NCI-H226 (cell line): Measurements from ENCODE around the gene PANX1.
"Not testable (repeated sequence)": the region's sequence is repeated elsewhere in the genome, so short reads cannot be mapped to it uniquely, and the experiment has no call there.

Experiments used
- DNase-seq: peaks from one replicate; pipeline ENCODE4 v3.0.0-alpha.2; 2015

Gene PANX1

DNA sequence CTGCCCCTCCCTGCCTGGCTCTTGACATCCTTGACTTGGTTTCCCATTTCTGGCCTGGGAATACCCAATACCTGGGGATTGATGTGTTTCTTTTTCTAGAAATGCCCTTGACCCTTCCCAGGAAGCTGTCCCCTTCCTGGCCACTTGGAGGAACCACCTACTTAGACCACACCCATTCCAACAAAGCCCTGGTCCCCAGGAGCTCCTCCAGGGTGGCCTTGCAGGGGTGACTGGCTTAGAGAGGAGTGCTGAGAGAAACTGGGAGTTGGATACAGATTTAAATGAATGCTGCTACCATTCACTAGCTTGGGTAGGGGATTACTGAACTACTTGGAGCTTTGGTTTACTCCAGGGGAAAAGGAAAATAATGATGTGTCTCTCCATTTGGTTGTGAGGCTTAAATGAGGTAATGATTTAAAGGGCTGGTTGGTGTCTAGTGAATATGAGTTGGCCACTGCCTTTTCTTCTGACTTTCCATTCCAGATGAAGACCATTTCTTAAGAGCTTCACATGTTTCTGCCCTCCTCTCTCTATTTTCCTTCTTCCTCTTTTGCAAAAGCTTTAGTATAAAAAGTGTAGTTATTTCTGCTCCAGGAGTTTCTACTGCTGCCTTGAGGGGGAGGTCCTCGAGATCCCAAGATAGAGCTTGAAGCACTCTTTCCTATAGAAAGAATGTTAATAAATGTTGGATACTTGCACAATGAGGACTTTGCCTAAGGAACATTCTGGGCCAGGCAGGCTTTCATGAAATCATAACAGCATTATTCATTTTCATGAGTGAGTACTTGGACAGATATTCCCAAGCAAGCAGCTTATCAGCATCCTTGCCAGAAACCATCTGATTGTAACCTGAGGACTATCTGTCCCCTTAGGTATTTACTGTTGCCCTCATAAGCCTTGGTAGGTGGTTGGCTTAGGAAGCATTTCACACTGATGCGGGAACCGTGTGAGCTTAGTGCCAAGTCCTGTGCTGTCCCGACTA lies 22.4 kb downstream of the PANX1 start:
- peak; percentile 61 for DNase-seq

DNA sequence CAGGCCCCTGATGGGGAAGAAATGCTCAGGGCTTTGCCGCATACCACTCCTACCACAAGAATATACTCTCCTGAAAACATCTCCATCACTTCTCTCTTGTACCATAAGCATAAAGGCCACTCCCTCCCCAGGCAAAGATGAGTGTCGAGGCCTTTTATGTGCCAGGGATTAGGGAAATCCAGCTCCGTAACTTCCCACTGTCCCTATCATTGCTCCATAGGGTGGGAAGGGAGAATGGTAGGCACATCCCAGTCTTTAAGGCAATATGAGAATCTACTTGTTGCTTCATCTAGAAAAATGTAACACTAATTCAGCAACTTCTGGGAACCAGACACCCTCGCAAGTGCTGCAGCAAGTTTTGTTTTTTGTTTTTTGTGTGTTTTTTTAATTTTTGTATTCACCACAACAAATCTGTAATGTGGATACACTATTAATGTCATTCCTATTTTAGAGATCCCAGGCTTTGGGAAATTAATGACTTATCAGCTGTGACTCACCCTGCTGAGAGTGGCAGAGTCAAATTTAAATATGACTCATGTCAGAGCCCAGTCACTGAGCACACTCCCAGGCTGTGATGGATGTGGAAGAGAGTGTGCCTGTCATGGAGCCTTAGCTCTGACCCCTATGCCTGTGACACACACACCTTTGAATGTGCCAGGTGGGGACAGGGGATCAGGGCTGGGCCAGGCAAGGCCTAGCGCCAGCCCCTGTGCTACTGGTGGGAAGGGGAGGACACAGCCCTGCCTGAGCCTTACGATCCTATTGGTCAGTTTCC lies 23.4 kb downstream of the PANX1 start:
- peak; percentile 83 for DNase-seq

DNA sequence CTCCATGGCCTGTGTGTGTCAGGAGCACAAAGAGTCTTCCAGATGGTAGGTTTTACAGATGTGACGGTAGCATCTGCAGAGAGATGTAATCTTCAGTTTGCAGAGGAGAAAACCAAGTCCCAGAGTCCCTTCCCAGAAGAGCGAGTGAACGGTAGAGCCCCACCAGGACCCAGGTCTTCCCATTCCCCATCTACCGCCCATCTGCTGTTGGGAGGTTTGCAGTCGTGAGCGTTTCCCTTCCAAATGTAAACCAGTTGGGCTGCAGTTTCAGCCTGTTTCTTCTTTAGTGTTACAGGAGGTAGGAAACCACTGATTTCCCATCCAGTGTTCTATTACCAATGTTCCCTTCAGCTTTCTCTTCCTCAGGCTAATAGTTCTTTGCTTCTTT lies 24.0 kb downstream of the PANX1 start:
- no peak for DNase-seq

DNA sequence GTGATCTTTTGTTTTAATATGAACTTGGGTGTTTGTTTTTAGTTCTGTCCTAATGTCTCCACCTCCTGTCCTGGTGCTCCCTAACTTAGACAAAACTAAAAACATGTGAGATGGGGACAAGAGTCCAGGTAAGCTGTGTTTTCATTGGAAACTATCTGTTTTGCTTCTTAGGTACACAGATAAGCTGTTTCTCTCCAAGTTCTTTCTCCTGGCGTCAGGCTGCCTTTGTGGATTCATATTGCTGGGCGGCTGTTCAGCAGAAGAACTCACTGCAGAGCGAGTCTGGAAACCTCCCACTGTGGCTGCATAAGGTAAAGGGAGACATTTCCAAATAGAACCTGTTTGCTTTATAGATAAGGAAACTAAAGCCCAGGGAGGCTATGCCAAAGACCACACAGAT lies 24.7 kb downstream of the PANX1 start:
- no peak for DNase-seq

DNA sequence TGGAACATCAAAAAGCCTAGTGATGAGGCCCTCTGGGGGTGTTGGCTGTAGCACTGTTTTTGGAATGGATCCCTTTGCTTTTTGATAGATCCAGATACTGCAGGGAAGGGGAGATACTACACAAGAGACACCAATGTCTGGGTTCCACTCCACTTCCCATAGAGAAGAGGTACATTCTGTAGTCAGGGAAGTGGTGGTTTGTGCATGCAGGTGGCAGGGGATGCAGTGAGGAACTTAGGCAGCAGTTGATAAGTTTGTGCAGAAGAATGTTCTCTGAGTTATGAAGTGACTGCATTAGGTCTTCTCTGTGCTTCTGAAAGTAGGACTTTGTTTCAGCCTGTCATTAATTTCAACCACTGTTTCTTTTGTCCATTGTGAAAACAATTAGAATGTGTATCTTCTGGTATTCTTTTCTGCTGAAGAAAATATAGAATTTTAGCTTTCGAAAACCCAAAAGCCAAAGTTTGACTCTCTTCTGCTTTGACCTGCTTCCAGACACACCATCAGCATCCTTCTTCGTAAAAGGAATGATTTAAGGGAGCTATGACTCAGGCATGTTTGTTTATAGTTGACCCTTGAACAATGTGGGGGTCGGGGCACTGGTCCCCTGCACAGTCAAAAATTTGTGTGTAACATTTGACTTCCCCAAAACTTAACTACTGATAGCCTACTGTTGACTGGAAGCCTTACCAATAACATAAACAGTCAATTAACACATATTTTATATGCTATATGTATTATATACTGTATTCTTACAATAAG lies 25.6 kb downstream of the PANX1 start:
- no peak for DNase-seq

DNA sequence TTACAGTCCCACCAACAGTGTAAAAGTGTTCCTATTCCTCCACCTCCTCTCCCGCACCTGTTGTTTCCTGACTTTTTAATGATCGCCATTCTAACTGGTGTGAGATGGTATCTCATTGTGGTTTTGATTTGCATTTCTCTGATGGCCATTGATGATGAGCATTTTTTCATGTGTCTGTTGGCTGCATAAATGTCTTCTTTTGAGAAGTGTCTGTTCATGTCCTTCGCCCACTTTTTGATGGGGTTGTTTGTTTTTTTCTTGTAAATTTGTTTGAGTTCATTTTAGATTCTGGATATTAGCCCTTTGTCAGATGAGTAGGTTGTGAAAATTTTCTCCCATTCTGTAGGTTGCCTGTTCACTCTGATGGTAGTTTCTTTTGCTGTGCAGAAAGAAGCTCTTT lies 28.7 kb downstream of the PANX1 start:
- not testable (repeated sequence) for DNase-seq

DNA sequence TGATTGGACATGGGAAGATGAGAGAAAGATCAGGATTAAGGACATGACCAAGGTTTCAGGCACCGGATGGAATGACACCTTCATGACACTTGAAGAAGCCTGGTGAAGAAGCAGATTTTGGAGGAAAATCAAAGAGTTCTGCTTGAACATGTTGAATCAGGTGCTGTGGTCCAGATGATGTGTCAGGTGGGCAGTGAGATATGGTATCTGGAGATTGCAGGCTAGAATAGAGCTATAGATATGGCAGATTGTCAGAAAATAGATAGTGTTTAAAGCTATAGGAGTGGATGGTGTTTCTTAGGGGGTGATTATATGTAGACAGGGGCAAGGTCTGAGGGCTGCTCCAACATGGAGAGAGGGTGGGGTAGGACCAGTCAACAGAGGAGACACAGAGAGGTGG lies 40.2 kb downstream of the PANX1 start:
- DNase-seq, result no peak

DNA sequence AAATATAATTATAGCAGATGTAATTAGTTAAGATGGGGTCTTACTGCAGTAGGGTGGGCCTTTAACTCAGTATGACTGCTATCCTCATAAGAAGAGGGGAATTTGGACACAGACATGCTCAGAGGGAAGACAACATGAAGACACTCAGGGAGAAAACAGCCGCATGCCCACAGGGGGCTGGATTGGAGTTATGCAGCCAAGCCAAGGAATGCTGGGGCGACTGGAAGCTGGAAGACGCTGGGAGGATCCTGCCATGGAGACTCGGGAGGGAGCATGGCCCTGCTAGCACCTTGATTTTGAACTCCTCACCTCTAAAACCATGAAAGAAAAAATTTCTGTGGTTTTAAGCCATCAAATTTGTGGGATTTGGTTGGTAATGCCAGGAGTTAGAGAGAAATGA lies 40.9 kb downstream of the PANX1 start:
- DNase-seq, result no peak

DNA sequence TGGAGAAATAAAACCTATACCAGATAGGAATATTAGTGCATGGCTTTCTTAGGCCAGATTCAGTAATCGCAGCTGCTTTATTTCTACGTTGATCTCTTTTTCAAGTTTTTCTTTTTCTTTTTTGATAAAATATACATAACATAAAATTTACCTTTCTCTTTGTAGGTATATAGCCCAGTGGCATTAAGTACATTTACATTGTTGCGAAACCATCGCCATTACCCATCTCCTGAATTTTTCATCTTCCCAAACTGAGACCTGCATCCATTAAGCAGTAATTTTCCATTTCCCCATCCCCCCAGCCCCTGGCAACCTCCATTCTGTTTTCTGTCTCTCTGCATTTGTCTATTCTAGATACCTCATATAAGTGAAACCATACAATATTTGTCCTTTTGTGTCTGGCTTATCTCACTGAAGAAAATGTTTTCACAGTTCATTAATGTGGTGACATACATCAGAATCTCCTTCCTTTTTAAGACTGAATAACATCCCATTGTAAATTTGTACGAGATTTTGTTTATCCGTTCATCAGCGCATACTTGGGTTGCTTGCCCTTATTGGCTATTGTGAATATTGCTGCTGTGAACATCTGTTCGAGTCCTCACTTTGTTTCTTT lies 41.4 kb downstream of the PANX1 start:
- DNase-seq, result no peak

DNA sequence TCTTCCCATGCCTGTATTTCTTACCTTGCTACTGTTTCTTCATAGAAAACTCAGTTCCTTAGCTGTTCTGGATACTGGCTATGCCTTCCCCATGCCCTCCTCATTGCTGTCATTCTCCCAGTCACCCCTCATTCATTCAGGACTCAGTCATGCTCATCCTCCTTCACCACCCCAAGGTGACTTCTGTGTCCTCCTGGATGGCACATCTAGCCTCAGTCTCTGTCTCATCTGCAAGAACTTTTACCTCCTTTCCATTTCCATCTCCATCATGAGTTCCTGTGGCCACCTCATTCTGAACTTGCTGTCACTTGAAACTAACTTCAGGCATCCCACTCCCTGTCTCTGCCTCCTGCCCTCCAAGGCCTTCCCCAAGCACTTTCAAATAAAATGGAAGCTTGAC lies 42.3 kb downstream of the PANX1 start:
- DNase-seq, result no peak

DNA sequence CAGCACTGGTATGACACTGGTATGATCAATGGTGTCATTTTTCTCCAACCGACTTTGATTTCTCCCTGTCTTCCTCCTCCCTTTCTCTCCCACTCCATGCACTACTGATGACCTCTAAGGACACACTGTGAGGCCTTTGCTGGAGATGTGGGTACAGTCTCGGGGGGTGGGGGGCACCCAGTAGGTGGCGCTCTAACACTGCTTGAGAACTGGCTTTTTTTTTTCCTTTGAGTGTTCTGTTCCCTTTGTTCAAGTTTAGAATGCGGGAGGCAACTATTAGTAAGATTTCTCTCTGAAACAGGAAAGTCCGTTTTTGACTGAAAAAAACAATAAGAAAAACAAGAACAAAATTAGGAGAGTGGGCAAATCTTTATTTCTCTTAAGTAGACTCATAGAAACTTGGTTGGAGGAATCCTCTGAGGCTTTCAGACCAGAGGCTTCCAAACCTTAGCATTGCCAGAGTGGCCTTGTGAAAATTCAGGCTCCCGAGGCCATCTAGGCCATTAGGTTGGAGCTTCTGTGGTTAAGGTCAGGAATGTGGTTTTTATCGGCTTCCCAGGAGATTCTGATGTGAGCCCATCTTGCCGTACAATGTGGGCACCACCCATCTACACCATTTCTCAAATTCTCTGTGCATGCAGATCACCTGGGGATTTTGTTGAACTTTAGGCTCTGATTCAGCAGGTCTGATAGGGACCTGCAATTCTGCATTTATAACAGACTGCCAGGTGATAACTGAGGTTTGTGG lies 43.2 kb downstream of the PANX1 start:
- DNase-seq, result no peak

DNA sequence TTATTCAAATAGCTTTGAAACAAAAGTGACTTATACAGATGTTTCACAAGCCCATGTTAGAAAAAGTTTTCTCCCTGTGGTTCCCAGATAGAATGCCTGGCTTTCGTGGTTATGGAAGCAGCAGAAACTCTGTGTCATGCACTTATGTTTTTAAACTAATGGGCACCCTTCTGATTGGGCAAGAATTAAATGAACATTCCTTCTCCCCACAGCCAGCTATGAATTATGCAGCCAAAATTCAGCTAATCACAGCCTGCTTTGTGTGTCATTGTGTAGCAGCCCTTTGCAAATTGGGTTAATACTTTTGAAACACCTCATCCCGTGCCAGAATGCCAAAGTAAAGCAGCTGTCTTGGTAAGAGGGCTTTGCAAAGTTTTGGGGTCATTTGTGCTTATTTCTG lies 46.9 kb downstream of the PANX1 start:
- DNase-seq, result peak; percentile 48

DNA sequence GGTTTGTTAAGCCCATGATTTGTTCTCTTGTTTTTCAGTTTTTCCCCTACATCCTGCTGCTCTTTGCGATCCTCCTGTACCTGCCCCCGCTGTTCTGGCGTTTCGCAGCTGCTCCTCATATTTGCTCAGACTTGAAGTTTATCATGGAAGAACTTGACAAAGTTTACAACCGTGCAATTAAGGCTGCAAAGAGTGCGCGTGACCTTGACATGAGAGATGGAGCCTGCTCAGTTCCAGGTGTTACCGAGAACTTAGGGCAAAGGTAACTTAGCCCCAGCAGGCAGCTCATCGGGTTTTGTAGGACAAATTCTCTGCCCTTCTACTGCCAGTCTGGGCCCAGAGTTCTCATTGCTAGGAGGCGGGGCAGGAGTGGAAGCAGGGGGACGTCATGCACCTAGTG lies 49.7 kb downstream of the PANX1 start:
- no peak for DNase-seq

DNA sequence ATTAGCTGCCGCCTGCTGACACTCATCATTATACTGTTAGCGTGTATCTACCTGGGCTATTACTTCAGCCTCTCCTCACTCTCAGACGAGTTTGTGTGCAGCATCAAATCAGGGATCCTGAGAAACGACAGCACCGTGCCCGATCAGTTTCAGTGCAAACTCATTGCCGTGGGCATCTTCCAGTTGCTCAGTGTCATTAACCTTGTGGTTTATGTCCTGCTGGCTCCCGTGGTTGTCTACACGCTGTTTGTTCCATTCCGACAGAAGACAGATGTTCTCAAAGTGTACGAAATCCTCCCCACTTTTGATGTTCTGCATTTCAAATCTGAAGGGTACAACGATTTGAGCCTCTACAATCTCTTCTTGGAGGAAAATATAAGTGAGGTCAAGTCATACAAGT lies 51.1 kb downstream of the PANX1 start:
- no peak for DNase-seq

DNA sequence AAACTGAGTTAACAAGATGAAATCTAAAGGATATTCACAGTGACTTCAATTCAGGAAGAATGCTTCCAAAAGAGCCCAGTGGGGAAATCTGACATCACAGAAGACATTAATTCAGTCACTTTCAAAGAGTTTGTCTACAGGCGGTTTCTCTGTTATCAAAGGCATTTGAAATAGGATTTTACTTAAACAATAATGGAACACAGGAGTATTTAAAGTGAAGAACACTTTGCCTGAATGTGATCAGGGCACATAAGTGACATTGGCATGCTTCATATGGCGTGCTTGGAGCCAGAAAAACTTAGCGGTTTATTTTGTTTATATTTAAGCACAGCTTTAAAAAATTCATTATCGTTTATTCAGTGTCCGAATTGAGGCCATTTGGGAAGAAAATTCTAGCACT lies 52.9 kb downstream of the PANX1 start:
- DNase-seq, result no peak

DNA sequence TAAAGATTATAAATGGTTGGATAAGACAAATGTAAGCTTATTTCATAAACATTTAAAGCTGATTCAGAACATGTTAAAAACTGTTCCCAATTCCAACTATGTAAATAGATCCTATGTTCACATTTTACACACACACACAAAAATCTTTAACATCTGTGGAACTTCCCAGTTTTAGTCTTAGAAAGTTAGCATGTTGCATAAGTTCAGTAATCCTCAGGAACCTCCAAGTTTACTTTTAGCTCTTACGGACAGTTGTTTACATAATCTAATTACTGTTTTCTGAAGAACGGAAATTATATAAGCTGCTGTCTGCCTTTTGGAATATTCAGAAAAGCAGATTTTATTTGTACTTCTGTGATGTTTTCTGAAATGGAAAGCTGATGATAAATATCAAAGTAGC lies 53.3 kb downstream of the PANX1 start:
- no peak for DNase-seq

DNA sequence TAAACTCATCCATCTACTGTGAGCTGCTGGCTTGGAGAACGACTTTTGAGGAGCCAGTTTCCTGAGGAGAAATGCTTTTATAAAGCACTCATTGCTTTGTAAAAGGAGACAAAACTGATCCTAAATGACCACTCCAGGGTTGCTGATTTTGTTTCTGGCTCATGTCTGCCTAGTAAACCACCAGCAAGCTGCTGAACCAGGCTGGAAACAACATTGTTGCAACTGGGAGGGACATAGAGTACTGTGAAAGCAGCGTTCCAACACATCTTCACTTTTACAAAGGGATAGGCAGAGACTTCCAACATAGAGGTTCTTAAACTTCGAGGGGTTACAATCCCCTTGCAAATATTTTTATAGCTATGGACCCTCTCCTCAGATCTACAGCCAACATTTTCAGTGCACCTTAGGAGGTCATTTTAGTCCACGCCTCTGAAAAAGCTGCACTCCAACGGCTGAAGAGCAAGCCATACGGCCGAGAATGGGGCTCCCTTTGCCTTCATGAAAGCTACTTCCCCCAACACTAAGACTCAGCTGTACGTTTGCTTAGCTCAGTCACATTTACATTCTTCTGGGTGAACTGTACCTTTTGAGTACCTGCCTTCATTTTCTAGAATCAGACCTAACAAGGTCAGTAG lies 54.7 kb downstream of the PANX1 start:
- no peak for DNase-seq

DNA sequence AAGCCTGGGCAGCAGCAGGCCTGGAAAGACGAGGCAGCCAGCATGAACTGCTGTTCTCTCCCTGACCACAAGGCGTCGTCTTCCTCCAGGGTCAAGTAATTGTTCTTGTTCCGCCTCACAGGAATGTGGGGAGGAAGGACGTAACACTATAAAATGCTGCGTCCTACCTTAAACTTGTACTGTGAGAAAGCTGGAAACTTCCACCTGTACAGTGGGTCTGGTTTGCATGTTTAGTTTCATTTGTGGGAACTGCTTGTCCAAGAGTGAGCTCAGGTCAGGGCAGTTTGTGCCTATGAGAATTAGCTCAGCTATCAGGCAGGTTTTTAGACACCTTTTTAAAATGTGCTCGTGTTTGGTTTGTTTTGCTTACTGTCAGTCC lies 55.2 kb downstream of the PANX1 start:
- peak; percentile 15 for DNase-seq

DNA sequence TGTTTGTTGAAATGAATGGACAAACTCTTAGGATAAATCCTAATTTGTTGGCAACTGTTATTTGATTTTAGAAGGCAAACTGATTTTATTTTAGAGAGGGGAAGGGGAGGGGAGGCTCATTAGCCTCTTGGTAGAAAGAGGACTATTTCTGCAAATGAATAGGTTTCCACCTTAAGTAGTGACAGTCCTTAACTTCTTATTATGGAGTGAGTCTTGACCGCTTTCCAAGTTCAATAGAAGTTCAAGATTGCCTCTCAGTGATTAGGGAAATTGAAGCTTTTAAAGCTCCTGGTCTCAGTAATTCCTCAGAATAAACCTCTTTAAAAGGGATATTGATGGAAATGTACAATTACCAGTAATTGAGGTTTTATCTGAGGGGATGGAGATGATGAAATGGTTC lies 55.7 kb downstream of the PANX1 start:
- DNase-seq, result no peak

DNA sequence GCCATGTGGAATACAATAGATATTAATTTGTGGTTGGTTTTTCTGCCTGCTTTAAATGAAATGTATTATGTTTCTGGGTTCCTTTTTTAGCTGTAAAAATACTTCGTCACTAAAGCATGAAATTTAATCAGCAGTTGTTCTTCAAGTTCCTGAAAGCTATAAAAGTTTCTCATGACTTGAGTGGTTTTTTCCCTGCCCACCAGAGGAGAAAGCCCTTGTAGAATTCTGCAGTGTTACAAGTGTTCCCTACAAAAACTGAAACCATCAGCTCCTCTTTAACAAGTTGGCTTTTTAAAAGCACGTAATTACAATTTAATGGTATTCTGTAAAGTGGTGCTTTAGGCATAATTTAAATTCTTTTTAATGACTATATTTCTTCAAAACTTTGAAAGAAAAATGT lies 56.2 kb downstream of the PANX1 start:
- no peak for DNase-seq

DNA sequence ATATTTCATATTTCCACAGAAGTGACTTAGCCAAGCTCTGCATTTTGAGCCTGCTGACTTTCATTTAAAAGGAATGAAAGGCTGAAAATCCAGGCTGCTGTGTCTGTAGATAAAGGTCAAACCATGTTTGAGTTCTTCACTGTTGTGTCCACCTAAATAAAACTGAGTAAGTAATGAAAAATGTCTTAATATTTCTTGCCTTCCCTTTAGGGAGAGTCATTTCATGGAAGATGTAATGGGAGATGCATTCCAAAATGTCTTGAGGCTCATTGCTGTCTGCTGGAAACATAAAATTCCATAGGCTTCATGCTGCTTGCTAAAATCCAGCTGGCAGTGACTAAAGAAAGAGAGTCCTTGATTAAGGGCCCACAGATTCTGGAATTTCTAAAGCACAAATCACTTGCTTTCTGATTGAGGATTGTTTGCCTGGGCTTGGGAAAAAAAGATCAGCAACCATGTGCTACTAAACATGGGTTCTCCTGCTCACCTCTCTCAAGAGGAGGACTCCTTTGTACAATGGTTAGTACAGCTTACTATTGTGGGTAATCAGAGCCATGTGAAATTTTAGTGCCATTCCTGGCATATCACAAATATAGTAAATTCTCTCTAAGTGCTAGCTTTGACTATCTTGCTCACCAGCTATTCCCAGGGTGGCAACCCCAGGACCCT lies 56.9 kb downstream of the PANX1 start:
- DNase-seq, result no peak
